Prostate gland (tissue), 2 donors: ENCODE measurements around the gene FBRSL1.

ENCODE experiments used
- POLR2A ChIP-seq: fragments of 450-650 bp; IDR thresholded peaks from one replicate; pipeline ENCODE4 v1.6.1; 2016; ENCODE audit warnings: antibody characterized with exemption, mild to moderate bottlenecking
- POLR2AphosphoS5 ChIP-seq: sonication (generic); formaldehyde crosslinking; IDR thresholded peaks from one replicate; pipeline ENCODE4 v1.6.1; 2017; ENCODE audit warnings: antibody characterized with exemption
- TF ChIP-seq, protein P1 (sequence below), 4 experiments: fragments of 200-600 bp in 2 of 4; fragments of 450-650 bp in 2 of 4; sonication (generic) in 2 of 4; IDR thresholded peaks; 1 replicate in 3 of 4; 2 replicates in 1 of 4; pipeline ENCODE4 v1.5.1; 2016 to 2019; ENCODE audit warnings: antibody characterized with exemption in 4 of 4, mild to moderate bottlenecking in 2 of 4, moderate library complexity in 2 of 4

- no peak for TF ChIP-seq POLR2A
- TF ChIP-seq, protein P1, sequence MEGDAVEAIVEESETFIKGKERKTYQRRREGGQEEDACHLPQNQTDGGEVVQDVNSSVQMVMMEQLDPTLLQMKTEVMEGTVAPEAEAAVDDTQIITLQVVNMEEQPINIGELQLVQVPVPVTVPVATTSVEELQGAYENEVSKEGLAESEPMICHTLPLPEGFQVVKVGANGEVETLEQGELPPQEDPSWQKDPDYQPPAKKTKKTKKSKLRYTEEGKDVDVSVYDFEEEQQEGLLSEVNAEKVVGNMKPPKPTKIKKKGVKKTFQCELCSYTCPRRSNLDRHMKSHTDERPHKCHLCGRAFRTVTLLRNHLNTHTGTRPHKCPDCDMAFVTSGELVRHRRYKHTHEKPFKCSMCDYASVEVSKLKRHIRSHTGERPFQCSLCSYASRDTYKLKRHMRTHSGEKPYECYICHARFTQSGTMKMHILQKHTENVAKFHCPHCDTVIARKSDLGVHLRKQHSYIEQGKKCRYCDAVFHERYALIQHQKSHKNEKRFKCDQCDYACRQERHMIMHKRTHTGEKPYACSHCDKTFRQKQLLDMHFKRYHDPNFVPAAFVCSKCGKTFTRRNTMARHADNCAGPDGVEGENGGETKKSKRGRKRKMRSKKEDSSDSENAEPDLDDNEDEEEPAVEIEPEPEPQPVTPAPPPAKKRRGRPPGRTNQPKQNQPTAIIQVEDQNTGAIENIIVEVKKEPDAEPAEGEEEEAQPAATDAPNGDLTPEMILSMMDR (IDR thresholded peaks at IDR 0.05): no peak
- TF ChIP-seq POLR2AphosphoS5: no peak
Measured at GRCh38 chr12:132514216-132514820, 24.4 kb downstream of the FBRSL1 start.
